Osteocyte (in vitro differentiated cells): ENCODE results near the gene CISH. TPM values are rescaled to one million over a fixed set of nuclear protein-coding genes. Genes with fewer than 3 reads are reported as not detected.

ENCODE experiments used
- DNase-seq: peaks from one replicate; pipeline ENCODE4 v3.0.0; 2021; ENCODE audit warnings: mixed read lengths; ENCODE audit not compliant: unreplicated experiment; ENCODE audit errors: extremely low spot score
- H3K27ac Mint-ChIP-seq: one replicate; pipeline ENCODE4 v1.8.0; 2021; ENCODE audit warnings: mild to moderate bottlenecking, mixed read lengths; ENCODE audit not compliant: unreplicated experiment
- H3K27me3 Mint-ChIP-seq: one replicate; pipeline ENCODE4 v1.8.0; 2021; ENCODE audit warnings: mixed read lengths; ENCODE audit not compliant: unreplicated experiment
- H3K36me3 Mint-ChIP-seq: one replicate; pipeline ENCODE4 v1.8.0; 2021; ENCODE audit warnings: mixed read lengths; ENCODE audit not compliant: unreplicated experiment
- H3K4me1 Mint-ChIP-seq: one replicate; pipeline ENCODE4 v1.8.0; 2021; ENCODE audit warnings: mixed read lengths; ENCODE audit not compliant: unreplicated experiment
- H3K4me3 Mint-ChIP-seq: one replicate; pipeline ENCODE4 v1.8.0; 2021; ENCODE audit warnings: mild to moderate bottlenecking, moderate library complexity, mixed read lengths; ENCODE audit not compliant: unreplicated experiment
- H3K9me3 Mint-ChIP-seq: one replicate; pipeline ENCODE4 v1.8.0; 2021; ENCODE audit warnings: mixed read lengths; ENCODE audit not compliant: unreplicated experiment
- total RNA-seq: library from RNA; stranded (reverse); gene quantifications from 2 replicates; pipeline ENCODE4 v1.2.1, GENCODE V29; 2021
- TF ChIP-seq, protein P1 (sequence below): fragments of 200-600 bp; sonication (generic); IDR thresholded peaks from 2 replicates; pipeline ENCODE4 v1.5.0; 2021; ENCODE audit warnings: antibody characterized with exemption, mild to moderate bottlenecking, moderate library complexity

Gene CISH
- total RNA-seq, 1 donor from 2014 or later = 1.7 TPM

DNA sequence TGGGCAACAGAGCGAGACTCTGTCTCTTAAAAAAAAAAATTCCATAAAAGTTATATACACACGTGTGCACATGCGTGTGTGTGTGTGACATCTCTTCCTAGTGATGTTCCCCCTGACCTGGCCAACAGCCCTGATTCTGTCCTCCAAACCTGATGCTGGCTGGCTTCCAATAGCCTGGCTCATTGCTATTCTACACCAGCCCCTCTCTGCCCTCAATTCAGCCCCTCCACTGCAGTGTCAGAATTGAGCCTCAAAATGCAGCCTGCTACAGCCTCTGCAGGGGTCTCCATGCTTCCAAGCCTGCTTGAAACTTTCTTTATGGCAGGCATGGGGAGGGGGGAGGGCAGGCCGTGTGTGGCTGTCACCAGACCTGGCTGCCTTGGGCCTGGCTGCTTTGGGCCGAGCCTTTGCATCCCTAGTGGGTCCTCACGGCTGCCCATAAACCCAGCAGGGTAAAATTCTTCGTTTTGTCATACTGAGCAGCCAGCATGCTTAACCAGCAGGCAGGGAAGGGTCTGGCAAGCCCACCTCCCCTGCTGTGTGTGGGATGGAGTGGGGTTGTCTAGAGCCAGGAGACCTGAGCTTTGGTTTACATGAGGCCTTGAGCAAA, 40.5 kb upstream of the CISH start:
- H3K36me3 Mint-ChIP-seq = no peaks in the 10 kb centered on the region
- no peaks in the 10 kb centered on the region for H3K27me3 Mint-ChIP-seq

DNA sequence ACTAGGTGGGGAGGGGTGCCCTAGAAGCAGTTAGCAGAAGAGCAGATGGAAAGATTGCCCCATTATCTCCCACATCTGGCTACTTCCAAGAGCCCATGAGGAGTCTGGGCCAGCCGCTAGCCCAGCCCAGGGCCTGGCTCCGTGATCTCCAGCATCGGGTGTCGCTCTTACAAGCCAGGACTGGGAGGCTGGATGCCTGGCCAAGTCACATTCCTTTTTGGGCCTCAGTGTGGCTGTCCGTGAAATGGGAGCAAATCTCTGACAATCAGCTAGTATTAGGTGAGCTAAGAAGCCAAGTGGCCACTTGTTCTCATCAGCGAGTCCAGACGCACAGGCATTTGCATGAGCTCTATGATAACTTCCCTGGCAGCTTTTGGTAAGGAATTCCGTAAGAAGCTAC, 39.9 kb upstream of the CISH start:
- H3K36me3 Mint-ChIP-seq = no peaks in the 10 kb centered on the region
- H3K27me3 Mint-ChIP-seq = no peaks in the 10 kb centered on the region
- H3K27ac Mint-ChIP-seq = no peak overlapping the region
- peaks cover 4% of the 10 kb centered on the region for H3K4me1 Mint-ChIP-seq
- DNase-seq = no peak
- H3K9me3 Mint-ChIP-seq = no peaks in the 10 kb centered on the region
- no peak overlapping the region for H3K4me3 Mint-ChIP-seq
- TF ChIP-seq, protein P1, sequence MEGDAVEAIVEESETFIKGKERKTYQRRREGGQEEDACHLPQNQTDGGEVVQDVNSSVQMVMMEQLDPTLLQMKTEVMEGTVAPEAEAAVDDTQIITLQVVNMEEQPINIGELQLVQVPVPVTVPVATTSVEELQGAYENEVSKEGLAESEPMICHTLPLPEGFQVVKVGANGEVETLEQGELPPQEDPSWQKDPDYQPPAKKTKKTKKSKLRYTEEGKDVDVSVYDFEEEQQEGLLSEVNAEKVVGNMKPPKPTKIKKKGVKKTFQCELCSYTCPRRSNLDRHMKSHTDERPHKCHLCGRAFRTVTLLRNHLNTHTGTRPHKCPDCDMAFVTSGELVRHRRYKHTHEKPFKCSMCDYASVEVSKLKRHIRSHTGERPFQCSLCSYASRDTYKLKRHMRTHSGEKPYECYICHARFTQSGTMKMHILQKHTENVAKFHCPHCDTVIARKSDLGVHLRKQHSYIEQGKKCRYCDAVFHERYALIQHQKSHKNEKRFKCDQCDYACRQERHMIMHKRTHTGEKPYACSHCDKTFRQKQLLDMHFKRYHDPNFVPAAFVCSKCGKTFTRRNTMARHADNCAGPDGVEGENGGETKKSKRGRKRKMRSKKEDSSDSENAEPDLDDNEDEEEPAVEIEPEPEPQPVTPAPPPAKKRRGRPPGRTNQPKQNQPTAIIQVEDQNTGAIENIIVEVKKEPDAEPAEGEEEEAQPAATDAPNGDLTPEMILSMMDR = no peak

More for the DNA sequence above, 40.5 kb upstream of the CISH start:
- H3K9me3 Mint-ChIP-seq = no peaks in the 10 kb centered on the region
- H3K4me3 Mint-ChIP-seq = no peak overlapping the region
- TF ChIP-seq, protein P1 = no peak
- peaks cover 4% of the 10 kb centered on the region for H3K4me1 Mint-ChIP-seq
- DNase-seq = no peak
- no peak overlapping the region for H3K27ac Mint-ChIP-seq

DNA sequence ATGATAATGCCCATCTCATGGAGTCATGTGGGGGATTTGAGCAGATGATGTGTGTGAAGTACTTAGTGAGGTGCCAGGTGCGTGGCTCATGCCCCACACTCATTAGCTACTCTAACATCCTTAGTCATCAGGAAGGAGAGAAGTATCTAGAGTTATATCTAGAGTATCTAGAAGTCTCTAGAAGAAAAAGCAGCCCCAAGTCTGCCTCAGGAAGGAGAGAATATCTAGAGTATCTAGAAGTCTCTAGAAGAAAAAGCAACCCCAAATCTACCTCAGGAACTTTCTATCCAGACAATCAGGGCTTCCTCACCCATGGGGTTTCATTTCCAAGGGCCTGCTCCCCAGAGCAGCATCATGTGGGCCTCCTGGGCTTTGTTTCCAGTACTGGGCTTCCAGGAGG, 38.4 kb upstream of the CISH start:
- H3K4me3 Mint-ChIP-seq = no peak overlapping the region
- TF ChIP-seq, protein P1 = no peak
- no peak overlapping the region for H3K27ac Mint-ChIP-seq
- no peaks in the 10 kb centered on the region for H3K9me3 Mint-ChIP-seq
- H3K4me1 Mint-ChIP-seq = peaks cover 4% of the 10 kb centered on the region
- no peaks in the 10 kb centered on the region for H3K27me3 Mint-ChIP-seq
- no peak for DNase-seq
- no peaks in the 10 kb centered on the region for H3K36me3 Mint-ChIP-seq

DNA sequence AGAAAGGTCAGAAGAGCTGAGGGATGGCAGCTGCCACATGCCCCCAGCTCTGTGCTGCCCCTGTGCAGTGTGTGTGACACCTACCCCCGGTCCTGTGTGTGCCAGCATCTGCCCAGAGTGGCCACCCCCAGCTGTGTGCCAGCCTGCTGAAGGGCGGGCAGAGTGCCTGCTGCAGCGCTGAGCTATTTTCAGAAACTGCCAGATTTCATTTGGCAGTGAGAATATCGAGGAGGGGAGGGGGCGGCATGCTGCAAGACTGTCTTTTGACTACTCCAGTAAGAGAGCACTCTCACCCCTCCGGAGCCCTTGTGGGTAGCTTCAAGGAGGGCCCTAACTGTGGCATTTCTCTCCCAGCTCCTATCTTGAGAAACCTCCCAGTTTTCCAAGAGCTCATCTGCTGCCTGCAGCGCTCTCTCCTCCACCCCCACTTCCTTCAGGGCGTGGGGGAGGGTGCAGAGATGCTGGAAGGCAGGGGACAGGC, 37.9 kb upstream of the CISH start:
- no peaks in the 10 kb centered on the region for H3K9me3 Mint-ChIP-seq
- no peaks in the 10 kb centered on the region for H3K36me3 Mint-ChIP-seq
- no peaks in the 10 kb centered on the region for H3K27me3 Mint-ChIP-seq
- no peak for DNase-seq
- H3K4me1 Mint-ChIP-seq = peaks cover 4% of the 10 kb centered on the region
- H3K4me3 Mint-ChIP-seq = no peak overlapping the region
- H3K27ac Mint-ChIP-seq = no peak overlapping the region
- TF ChIP-seq, protein P1 = no peak

DNA sequence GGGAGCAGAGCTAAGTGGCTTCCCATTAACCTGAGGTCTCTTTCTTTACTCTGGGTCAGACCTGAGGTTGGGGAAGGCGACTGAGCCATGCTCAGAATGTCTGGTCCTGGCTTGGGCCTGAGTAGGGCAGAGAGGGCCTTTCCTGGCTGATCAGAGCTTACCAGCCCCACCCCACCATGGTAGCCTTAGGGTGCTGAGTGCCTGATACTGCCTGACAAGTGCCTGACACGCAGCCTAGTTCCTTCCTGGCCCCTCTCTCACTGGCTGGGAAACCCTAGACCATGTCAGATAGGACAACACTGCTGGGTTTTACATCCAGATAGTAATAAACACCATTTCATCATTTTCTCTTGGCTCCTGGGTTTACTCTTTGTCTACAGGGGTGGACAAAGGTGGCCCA, 37.4 kb upstream of the CISH start:
- Mint-ChIP-seq H3K4me3 (no peak overlapping the region), H3K4me1 (peaks cover 4% of the 10 kb centered on the region), H3K27me3 (no peaks in the 10 kb centered on the region), H3K9me3 (no peaks in the 10 kb centered on the region), H3K27ac (no peak overlapping the region), H3K36me3 (no peaks in the 10 kb centered on the region)
- DNase-seq = no peak
- TF ChIP-seq, protein P1 = no peak
